ENCODE measurements around the gene APELA. TPM values are rescaled to one million over a fixed set of nuclear protein-coding genes. Genes with fewer than 3 reads are reported as not detected.

Gene APELA
- total RNA-seq, 4 donors from 2014 or later = not detected

- Histone ChIP-seq H3K4me3 (no peak overlapping the region), H3K27me3 (peaks cover 4% of the 10 kb centered on the region), H3K36me3 (no peaks in the 10 kb centered on the region), H3K4me1 (no peaks in the 10 kb centered on the region), H3K9me3 (no peaks in the 10 kb centered on the region), H3K27ac (no peak overlapping the region)
- 92% methylated on average over 5 of the region's 5 CpGs for WGBS
- DNase-seq (ENCODE audit: low spot score in 2 of 2) = no peak
- TF ChIP-seq POLR2A (IDR thresholded peaks at IDR 0.05) (no peak), POLR2AphosphoS5 (IDR thresholded peaks at IDR 0.05) (no peak), EP300 (IDR thresholded peaks at IDR 0.05) (no peak), CTCF (IDR thresholded peaks at IDR 0.05) (no peak)
These were observed 69.8 kb downstream of the APELA start for GRCh38 chr4:164946810-164947209.

Other genes starting within 250 kb of the APELA start
- not detected for gene SMIM31, start 123.0 kb upstream of the APELA start, total RNA-seq
- not detected for gene TRIM61, start 100.5 kb downstream of the APELA start, total RNA-seq
- gene TRIM60, start 154.8 kb downstream of the APELA start, total RNA-seq = not detected
- gene TRIM75, start 176.7 kb downstream of the APELA start, total RNA-seq = not detected
- 10 to 100 TPM in 2 of 4 donors, 1 to 10 TPM in 2; 7.0 to 10.9 (median 10.0) TPM for gene TMEM192, start 235.7 kb downstream of the APELA start, total RNA-seq

Data from suprapubic skin (tissue), 4 donors.